Mammary microvascular endothelial cell (primary cell): Measurements from ENCODE around the gene PCID2. TPM values are rescaled to one million over a fixed set of nuclear protein-coding genes. Genes with fewer than 3 reads are reported as not detected.

Source experiments
- total RNA-seq: library from RNA; depleted of rRNA; stranded (reverse); fragments of >200 nt; gene quantifications from 2 replicates; pipeline ENCODE4 v1.2.3, GENCODE V29; 2015

PCID2 gene
- total RNA-seq = 65.5 and 67.2 TPM in 2 replicates

DNA sequence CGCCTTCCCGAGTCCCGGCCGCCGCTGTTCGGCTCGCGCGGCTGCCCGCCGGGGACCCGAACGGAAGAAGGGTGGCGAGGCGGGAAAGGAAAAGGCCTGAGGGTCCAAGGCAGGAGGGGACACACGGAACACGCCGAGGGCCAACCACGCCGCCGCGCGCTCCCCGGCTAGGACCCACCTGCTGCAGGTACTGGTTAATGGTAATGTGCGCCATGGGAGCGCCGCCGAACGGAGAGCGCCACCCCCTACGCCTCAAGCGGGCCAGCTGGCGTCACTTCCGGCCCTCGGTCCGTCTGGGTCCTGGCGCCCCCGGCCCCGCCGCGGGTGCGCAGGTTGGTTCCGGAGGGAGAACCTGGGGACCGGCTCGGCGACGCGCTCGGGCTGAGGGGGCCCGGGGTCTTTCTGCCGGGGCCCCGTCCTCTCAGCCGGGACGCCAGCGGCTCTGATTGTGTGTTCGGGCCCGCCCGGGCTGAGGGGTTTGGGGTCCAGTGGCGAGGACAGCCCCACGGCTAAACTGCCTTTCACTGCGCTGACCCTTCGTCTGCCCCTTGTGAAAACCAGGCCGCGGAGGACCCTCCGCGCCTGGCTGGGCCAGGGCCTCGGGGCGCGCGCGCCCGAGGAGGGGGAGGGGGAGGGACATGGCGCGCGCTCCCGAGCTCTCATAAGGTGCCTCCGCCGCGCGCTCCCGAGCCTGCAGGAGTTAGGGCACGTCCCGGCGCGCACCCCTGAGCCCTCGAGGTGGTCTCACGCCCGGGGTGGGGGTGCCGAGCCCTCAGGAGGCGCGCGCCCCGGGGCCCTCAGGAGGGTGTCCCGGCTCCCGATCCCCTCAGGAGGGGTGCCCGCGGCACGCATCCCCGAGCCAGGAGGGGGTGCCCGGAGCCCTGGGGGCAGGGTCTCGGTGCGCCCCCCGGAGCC is at the start of gene PCID2:
Gene PCID2 (minus strand): TSS at position 249 of the 915 bp plus-strand sequence. CDS start 35 bp downstream, at position 214.

DNA sequence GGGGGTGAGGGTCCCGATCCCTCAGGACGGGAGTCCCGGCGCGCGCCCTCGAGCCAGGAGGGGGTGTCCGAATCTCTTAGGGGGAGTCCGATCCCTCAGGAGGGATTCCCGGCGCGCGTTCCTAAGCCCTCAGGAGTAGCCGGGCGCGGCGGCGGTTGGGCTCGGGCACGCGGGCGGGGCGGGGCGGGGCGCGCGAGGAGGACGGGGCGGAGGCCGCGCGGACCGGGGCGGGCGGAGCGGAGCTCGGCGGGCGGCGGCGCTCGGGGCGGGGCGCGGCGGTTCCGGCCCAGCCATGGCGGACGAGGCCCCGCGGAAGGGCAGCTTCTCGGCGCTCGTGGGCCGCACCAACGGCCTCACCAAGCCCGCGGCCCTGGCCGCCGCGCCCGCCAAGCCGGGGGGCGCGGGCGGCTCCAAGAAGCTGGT is 878 bp upstream of the PCID2 start, which contains the start of gene CUL4A:
Gene CUL4A (plus strand): TSS at position 278 of the 423 bp plus-strand sequence. CDS start 15 bp downstream, at position 293.

DNA sequence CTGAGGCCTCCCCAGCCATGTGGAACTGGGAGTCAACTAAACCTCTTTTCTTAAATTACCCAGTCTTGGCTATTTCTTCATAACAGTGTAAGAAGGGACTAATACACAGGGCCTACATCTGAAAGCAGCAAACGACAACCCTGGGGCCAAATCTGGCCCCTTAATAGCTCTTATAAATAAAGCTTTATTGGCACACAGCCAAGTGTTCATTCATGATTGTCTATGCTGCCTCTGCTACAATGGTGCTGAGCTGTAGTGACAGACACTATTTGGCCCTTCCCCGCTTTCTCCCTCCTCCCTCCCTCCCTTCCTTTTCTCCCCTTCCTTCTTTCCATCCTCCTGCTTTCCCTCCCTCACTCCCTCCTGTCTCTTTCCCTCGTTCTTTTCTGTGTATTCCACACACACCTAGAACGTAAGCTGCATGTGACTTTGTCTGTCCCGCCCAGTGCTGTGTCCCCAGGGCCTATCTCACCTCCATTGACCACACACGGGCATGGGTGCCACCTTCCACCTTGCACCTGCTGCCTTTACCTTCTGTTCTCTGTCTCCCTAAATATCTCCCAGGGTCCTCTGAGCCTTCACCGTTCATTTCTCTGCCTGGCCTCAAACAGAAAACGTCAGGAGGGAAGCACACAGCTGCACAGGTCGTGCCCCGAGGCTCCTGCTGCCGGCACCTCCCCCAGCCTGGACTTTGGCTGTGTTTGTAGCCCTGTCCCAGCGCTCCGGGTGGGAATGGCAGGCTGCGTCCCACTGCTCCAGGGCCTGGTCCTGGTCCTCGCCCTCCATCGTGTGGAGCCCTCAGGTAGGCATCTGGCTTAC is 50.3 kb downstream of the PCID2 start, which contains the start of gene PROZ:
Gene PROZ (plus strand): TSS at position 720 of the 819 bp plus-strand sequence. CDS start 13 bp downstream, at position 733.

Other genes with a start within 250 kb of the PCID2 start
- gene MCF2L, start 239.5 kb downstream of the PCID2 start, total RNA-seq = 3.3 and 4.1 TPM in 2 replicates
- gene F7, start 102.9 kb downstream of the PCID2 start, total RNA-seq = not detected in 2 replicates
- gene F10, start 85.9 kb downstream of the PCID2 start, total RNA-seq = not detected in 2 replicates
- gene PROZ, start 50.0 kb downstream of the PCID2 start, total RNA-seq = not detected in 2 replicates
- 103 and 104 TPM in 2 replicates for gene CUL4A, start 944 bp upstream of the PCID2 start, total RNA-seq
- gene LAMP1, start 88.6 kb upstream of the PCID2 start, total RNA-seq = 249 and 298 TPM in 2 replicates
- gene GRTP1, start 155.5 kb upstream of the PCID2 start, total RNA-seq = not detected in 2 replicates
- gene ADPRHL1, start 244.8 kb upstream of the PCID2 start, total RNA-seq = 2.6 and 3.2 TPM in 2 replicates